ENCODE measurements around the gene SCAMP4. TPM values are rescaled to one million over a fixed set of nuclear protein-coding genes. Genes with fewer than 3 reads are reported as not detected.

Gene SCAMP4
- total RNA-seq, 2 experiments from 2014 or later: 21.3 to 49.9 TPM

GRCh38 chr19:1872807-1873523 lies 32.2 kb upstream of the SCAMP4 start:
- Histone ChIP-seq H3K4me3 (ENCODE audit: low read depth, low read length, poor library complexity, severe bottlenecking) (no peak overlapping the region), H2AFZ (ENCODE audit: low read length) (no peak overlapping the region), H3K27ac (ENCODE audit: low read depth, low read length, poor library complexity, severe bottlenecking) (no peak overlapping the region), H4K20me1 (ENCODE audit: insufficient read depth, low read length) (peaks cover 13% of the 10 kb centered on the region), H3K36me3 (ENCODE audit: insufficient read depth, low read length) (peaks cover 57% of the 10 kb centered on the region), H3K4me1 (ENCODE audit: insufficient read depth, low read length, poor library complexity, severe bottlenecking) (peaks cover 20% of the 10 kb centered on the region), H3K79me2 (ENCODE audit: insufficient read depth, low read depth, low read length) (peaks cover 37% of the 10 kb centered on the region), H3K4me2 (ENCODE audit: low read length) (no peak overlapping the region), H3K9me2 (ENCODE audit: insufficient read depth, low read length) (no peaks in the 10 kb centered on the region), H3K9me3 (ENCODE audit: low read length) (no peaks in the 10 kb centered on the region)
- no peak for DNase-seq (ENCODE audit: low spot score)
- POLR2A ChIA-PET: interaction anchor here (0.5 kb wide), 1 partner anchor 29 kb away, joined by 3 read pairs; no protein-coding TSS in a partner anchor
- no TSS peak for BruUV-seq (replicated peaks)
- no peak for TF ChIP-seq CTCF (conservative IDR thresholded peaks at IDR 0.05; ENCODE audit: low read length)
- no peak for TF ChIP-seq EZH2phosphoT487 (IDR thresholded peaks at IDR 0.05; ENCODE audit: borderline replicate concordance, low read depth, low read length)
- CTCF ChIA-PET (ENCODE audit: unreplicated experiment): no interaction called here
- intact Hi-C loops (cut with micrococcal nuclease; ENCODE audit: unreplicated experiment): no loop called here

- Histone ChIP-seq H3K9me3 (ENCODE audit: low read length) (no peaks in the 10 kb centered on the region), H3K4me3 (ENCODE audit: low read depth, low read length, poor library complexity, severe bottlenecking) (peak overlapping the region; percentile 100), H3K27ac (ENCODE audit: low read depth, low read length, poor library complexity, severe bottlenecking) (peak overlapping the region; percentile 62), H4K20me1 (ENCODE audit: insufficient read depth, low read length) (peaks cover 13% of the 10 kb centered on the region), H2AFZ (ENCODE audit: low read length) (no peak overlapping the region), H3K4me2 (ENCODE audit: low read length) (peak overlapping the region; percentile 81), H3K36me3 (ENCODE audit: insufficient read depth, low read length) (peaks cover 54% of the 10 kb centered on the region), H3K9me2 (ENCODE audit: insufficient read depth, low read length) (no peaks in the 10 kb centered on the region), H3K4me1 (ENCODE audit: insufficient read depth, low read length, poor library complexity, severe bottlenecking) (peaks cover 20% of the 10 kb centered on the region), H3K79me2 (ENCODE audit: insufficient read depth, low read depth, low read length) (peaks cover 37% of the 10 kb centered on the region)
- DNase-seq (ENCODE audit: low spot score): no peak
- TF ChIP-seq CTCF (conservative IDR thresholded peaks at IDR 0.05; ENCODE audit: low read length): no peak
- TF ChIP-seq EZH2phosphoT487 (IDR thresholded peaks at IDR 0.05; ENCODE audit: borderline replicate concordance, low read depth, low read length): no peak
- BruUV-seq (replicated peaks): no TSS peak
- ChIA-PET POLR2A (no interaction called here), CTCF (ENCODE audit: unreplicated experiment) (no interaction called here)
- intact Hi-C loops (cut with micrococcal nuclease; ENCODE audit: unreplicated experiment): no loop called here
Observed at GRCh38 chr19:1873524-1874473, 31.4 kb upstream of the SCAMP4 start.

Data from OCI-LY7 (cell line).